Nephron (organoid): ENCODE results near the gene PCCB.

Experiments used
- H3K27ac Mint-ChIP-seq, 3 experiments: 2 replicates each; pipeline ENCODE4 v1.8.0; 2020; ENCODE audit warnings: mixed read lengths in 3 of 3, mild to moderate bottlenecking in 2 of 3, moderate library complexity in 1 of 3
- H3K27me3 Mint-ChIP-seq: 2 replicates; pipeline ENCODE4 v1.8.0; 2021; ENCODE audit warnings: low read depth, mild to moderate bottlenecking, moderate library complexity, mixed read lengths
- H3K36me3 Mint-ChIP-seq: 2 replicates; pipeline ENCODE4 v1.8.0; 2020; ENCODE audit warnings: low read depth, mixed read lengths
- H3K4me1 Mint-ChIP-seq: 2 replicates; pipeline ENCODE4 v1.8.0; 2020; ENCODE audit warnings: mixed read lengths
- H3K4me3 Mint-ChIP-seq, 3 experiments: 2 replicates each; pipeline ENCODE4 v1.8.0; 2020; ENCODE audit warnings: mild to moderate bottlenecking in 3 of 3, mixed read lengths in 3 of 3, moderate library complexity in 2 of 3
- H3K9me3 Mint-ChIP-seq: 2 replicates; pipeline ENCODE4 v1.8.0; 2020; ENCODE audit warnings: mixed read lengths
- TF ChIP-seq, protein P1 (sequence below), 3 experiments: fragments of 200-600 bp; sonication (generic); IDR thresholded peaks; one replicate each; pipeline ENCODE4 v1.5.0; 2021; ENCODE audit warnings: antibody characterized with exemption in 3 of 3; ENCODE audit not compliant: unreplicated experiment in 3 of 3

PCCB gene

DNA sequence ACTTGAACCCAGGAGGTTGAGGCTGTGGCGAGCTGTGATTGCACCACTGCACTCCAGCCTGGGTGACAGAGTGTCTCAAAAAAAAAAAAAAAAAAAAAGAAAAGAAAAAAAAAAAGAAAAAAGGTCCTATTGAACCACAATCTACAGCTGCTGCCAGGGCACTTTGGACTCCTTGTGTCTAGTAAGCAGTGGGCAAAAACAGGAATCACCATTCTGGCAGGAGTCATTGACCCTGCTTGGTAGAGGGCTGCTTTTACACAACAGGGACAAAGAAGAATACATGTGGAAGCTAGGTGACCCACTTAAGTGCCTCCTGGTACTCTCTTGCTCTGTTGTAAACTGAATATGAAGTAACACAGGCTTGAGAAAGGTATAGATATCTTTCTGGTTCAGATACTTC is 14.6 kb upstream of the PCCB start:
- H3K27me3 Mint-ChIP-seq = peaks cover 3% of the 10 kb centered on the region
- H3K36me3 Mint-ChIP-seq = no peaks in the 10 kb centered on the region
- H3K27ac Mint-ChIP-seq = no peak overlapping the region
- H3K9me3 Mint-ChIP-seq = peaks cover 4% of the 10 kb centered on the region
- TF ChIP-seq, protein P1, sequence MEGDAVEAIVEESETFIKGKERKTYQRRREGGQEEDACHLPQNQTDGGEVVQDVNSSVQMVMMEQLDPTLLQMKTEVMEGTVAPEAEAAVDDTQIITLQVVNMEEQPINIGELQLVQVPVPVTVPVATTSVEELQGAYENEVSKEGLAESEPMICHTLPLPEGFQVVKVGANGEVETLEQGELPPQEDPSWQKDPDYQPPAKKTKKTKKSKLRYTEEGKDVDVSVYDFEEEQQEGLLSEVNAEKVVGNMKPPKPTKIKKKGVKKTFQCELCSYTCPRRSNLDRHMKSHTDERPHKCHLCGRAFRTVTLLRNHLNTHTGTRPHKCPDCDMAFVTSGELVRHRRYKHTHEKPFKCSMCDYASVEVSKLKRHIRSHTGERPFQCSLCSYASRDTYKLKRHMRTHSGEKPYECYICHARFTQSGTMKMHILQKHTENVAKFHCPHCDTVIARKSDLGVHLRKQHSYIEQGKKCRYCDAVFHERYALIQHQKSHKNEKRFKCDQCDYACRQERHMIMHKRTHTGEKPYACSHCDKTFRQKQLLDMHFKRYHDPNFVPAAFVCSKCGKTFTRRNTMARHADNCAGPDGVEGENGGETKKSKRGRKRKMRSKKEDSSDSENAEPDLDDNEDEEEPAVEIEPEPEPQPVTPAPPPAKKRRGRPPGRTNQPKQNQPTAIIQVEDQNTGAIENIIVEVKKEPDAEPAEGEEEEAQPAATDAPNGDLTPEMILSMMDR (IDR thresholded peaks at IDR 0.05; ENCODE audit: unreplicated experiment in 3 of 3) = no peak
- no peak overlapping the region for H3K4me3 Mint-ChIP-seq
- H3K4me1 Mint-ChIP-seq = no peaks in the 10 kb centered on the region

DNA sequence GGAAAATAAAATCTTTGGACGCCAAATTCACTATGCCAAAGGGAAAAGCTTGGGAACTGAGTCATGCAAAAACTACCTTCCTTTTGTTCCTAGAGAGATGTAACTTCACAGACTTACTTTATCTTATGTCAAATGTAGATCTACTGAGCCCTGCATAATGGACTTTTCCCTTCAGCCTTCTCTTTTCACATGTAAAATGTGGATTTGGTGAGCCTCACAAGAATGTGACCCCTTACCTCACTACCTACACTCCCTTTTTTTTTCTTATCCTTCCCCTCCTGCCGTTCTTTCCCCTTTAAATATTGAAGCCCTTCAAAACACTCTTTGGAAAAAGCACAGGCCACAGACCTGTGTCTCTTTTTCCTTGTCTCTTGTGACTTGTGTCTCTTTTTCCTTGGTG is 14.0 kb upstream of the PCCB start:
- no peaks in the 10 kb centered on the region for H3K36me3 Mint-ChIP-seq
- H3K9me3 Mint-ChIP-seq = peaks cover 2% of the 10 kb centered on the region
- H3K27me3 Mint-ChIP-seq = peaks cover 3% of the 10 kb centered on the region

DNA sequence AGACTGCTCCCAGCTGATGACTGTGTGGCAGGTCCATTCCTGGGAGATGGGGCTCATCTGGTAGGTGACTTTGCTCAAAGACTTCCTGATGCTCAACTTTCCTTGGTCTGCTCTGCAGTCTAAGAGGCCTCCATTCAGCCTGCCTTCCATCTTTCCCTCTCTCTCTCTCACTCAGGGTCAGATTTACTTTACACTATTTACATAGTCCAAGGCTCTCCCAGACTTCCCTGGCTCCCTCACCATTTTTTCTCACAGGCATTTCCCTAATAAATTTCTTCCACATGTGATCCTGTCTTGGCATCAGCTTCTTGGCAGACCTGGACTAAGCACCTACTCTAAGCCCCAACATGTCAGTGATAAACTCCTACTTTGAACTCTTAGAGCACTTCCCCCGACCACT is 13.0 kb upstream of the PCCB start:
- Mint-ChIP-seq H3K27me3 (peaks cover 8% of the 10 kb centered on the region), H3K27ac (no peak overlapping the region), H3K9me3 (no peaks in the 10 kb centered on the region), H3K36me3 (no peaks in the 10 kb centered on the region), H3K4me1 (no peaks in the 10 kb centered on the region), H3K4me3 (no peak overlapping the region)
- TF ChIP-seq, protein P1 (IDR thresholded peaks at IDR 0.05; ENCODE audit: unreplicated experiment in 3 of 3) = no peak

More for the DNA sequence above, 14.0 kb upstream of the PCCB start:
- Mint-ChIP-seq H3K4me3 (no peak overlapping the region), H3K4me1 (no peaks in the 10 kb centered on the region), H3K27ac (no peak overlapping the region)
- TF ChIP-seq, protein P1 (IDR thresholded peaks at IDR 0.05; ENCODE audit: unreplicated experiment in 3 of 3) = no peak

DNA sequence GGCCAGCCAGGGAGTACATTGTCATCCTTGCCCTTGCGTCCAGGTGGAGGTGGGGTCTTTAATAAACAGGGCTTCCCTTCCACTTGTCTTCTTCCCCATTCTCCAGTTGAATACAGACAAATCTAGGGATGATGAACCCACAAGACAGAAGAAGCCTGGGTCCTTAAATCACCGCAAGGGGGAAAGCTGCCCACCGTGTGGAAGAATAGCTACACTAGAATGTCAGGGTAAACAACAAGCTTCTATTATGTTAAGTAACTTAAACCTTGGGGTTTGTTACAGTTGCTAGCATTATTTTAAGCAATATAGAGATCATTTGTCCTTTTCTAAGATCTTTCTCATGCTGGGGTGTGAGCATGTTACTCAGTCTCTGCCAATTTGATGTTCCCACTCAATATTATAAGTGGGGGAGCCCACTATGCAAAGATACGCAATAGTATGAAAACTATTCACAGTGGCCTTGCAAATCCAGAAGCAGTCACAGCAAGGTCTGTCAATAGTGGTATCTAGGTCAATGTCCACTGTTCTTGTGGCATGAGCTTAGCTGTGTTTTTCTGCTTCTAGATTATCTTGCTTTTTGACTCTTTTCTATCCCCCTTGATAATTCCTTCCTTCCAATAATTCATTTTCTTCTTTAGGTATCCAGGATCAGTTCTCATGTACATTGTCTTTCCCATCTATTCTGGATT is 12.0 kb upstream of the PCCB start:
- Mint-ChIP-seq H3K27ac (no peak overlapping the region), H3K4me1 (no peaks in the 10 kb centered on the region), H3K36me3 (no peaks in the 10 kb centered on the region), H3K9me3 (no peaks in the 10 kb centered on the region), H3K4me3 (no peak overlapping the region), H3K27me3 (peaks cover 8% of the 10 kb centered on the region)
- TF ChIP-seq, protein P1 (IDR thresholded peaks at IDR 0.05; ENCODE audit: unreplicated experiment in 3 of 3) = no peak

DNA sequence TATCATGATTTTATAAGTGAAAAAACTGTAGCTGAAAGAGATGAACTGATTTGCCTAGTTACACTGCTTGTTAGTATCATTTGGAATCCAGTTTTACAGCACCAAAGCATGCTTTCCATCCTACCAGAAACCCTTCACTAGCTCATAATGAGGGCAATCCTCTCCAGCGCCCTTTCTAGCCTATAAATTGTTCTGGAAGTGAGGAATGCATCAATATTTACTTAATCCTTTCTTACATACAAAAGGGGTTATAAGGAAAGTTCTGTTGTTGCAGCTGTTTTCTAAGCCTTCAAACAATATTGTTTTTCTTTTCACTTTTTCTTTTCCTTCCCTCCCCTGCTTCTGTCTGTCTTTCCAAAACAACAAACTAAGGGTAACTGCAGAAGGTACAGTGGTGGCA is 11.0 kb upstream of the PCCB start:
- no peaks in the 10 kb centered on the region for H3K36me3 Mint-ChIP-seq
- TF ChIP-seq, protein P1 (IDR thresholded peaks at IDR 0.05; ENCODE audit: unreplicated experiment in 3 of 3) = no peak
- peak overlapping the region in 1 of 3 experiments; percentile 75 for H3K27ac Mint-ChIP-seq
- no peaks in the 10 kb centered on the region for H3K4me1 Mint-ChIP-seq
- peaks cover 8% of the 10 kb centered on the region for H3K27me3 Mint-ChIP-seq
- peaks cover 2% of the 10 kb centered on the region for H3K9me3 Mint-ChIP-seq
- no peak overlapping the region for H3K4me3 Mint-ChIP-seq

DNA sequence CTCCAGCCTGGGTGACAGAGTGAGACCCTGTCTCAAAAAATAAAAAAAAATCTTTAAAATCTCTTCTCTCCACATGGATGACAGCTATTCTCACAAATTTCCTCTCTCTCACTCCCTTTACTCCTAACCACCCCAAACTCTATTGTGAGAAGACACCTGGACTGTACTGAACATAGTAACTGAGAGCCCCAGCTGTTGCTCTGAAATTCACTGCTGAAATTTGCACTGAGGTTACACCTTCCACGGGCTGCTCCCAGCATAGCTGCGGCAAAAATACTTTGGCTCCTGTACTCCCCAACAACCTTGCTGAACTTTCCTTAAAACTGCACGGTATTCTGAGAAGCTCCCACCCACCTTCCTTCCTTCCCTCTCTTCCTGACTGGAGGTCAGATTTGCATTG is 4.4 kb upstream of the PCCB start:
- H3K4me3 Mint-ChIP-seq = no peak overlapping the region
- H3K27me3 Mint-ChIP-seq = peaks cover 10% of the 10 kb centered on the region
- peaks cover 2% of the 10 kb centered on the region for H3K9me3 Mint-ChIP-seq
- H3K27ac Mint-ChIP-seq = no peak overlapping the region
- peaks cover 4% of the 10 kb centered on the region for H3K4me1 Mint-ChIP-seq
- no peaks in the 10 kb centered on the region for H3K36me3 Mint-ChIP-seq
- TF ChIP-seq, protein P1 (IDR thresholded peaks at IDR 0.05; ENCODE audit: unreplicated experiment in 3 of 3) = no peak
